GM12874 (cell line): ENCODE data around the gene GLIPR1L2.
A peak's percentile ranks its signal among the peaks of the same experiment; 100 is the strongest.

Source experiments
- TF ChIP-seq, protein P1 (sequence below): IDR thresholded peaks from 2 replicates; pipeline ENCODE4 v1.5.1; 2011; ENCODE audit warnings: low read depth, mild to moderate bottlenecking, control low read depth, low read length, moderate library complexity; ENCODE audit not compliant: insufficient read depth

Gene GLIPR1L2

GRCh38 chr12:75390899-75391538 is at the start of gene GLIPR1L2:
Gene GLIPR1L2 (plus strand): TSS chr12:75391089. CDS start chr12:75391117, 28 bp downstream.
- TF ChIP-seq, protein P1, sequence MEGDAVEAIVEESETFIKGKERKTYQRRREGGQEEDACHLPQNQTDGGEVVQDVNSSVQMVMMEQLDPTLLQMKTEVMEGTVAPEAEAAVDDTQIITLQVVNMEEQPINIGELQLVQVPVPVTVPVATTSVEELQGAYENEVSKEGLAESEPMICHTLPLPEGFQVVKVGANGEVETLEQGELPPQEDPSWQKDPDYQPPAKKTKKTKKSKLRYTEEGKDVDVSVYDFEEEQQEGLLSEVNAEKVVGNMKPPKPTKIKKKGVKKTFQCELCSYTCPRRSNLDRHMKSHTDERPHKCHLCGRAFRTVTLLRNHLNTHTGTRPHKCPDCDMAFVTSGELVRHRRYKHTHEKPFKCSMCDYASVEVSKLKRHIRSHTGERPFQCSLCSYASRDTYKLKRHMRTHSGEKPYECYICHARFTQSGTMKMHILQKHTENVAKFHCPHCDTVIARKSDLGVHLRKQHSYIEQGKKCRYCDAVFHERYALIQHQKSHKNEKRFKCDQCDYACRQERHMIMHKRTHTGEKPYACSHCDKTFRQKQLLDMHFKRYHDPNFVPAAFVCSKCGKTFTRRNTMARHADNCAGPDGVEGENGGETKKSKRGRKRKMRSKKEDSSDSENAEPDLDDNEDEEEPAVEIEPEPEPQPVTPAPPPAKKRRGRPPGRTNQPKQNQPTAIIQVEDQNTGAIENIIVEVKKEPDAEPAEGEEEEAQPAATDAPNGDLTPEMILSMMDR: peak; percentile 91

GRCh38 chr12:75341873-75342272 is 49.0 kb upstream of the GLIPR1L2 start:
- TF ChIP-seq, protein P1: no peak

GRCh38 chr12:75345531-75345930 is 45.4 kb upstream of the GLIPR1L2 start:
- TF ChIP-seq, protein P1: no peak

GRCh38 chr12:75349946-75350345 is 40.9 kb upstream of the GLIPR1L2 start:
- TF ChIP-seq, protein P1: no peak

DNA sequence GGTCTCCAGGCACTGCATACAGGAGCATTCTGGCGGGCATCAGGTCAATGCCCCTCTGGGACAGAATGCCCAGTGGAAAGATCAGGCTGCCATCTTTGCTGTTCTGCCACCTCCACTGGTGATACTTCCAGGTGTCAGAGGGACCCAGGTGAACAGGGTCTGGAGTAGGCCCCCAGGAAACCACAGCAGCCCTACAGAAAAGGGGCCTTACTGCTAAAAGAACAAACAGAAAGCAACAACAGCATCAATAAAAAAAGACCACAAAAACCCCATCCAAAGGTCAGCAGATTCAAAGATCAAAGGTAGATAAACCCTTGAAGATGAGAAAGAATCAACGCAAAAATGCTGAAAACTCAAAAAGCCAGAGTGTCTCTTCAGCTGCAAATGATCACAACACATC is 40.5 kb upstream of the GLIPR1L2 start:
- TF ChIP-seq, protein P1: no peak

GRCh38 chr12:75354011-75354410 is 36.9 kb upstream of the GLIPR1L2 start:
- TF ChIP-seq, protein P1: no peak

GRCh38 chr12:75360920-75361319 is 30.0 kb upstream of the GLIPR1L2 start:
- TF ChIP-seq, protein P1: no peak
